Measurements from ENCODE around the gene CCNYL1.

CCNYL1 gene

DNA sequence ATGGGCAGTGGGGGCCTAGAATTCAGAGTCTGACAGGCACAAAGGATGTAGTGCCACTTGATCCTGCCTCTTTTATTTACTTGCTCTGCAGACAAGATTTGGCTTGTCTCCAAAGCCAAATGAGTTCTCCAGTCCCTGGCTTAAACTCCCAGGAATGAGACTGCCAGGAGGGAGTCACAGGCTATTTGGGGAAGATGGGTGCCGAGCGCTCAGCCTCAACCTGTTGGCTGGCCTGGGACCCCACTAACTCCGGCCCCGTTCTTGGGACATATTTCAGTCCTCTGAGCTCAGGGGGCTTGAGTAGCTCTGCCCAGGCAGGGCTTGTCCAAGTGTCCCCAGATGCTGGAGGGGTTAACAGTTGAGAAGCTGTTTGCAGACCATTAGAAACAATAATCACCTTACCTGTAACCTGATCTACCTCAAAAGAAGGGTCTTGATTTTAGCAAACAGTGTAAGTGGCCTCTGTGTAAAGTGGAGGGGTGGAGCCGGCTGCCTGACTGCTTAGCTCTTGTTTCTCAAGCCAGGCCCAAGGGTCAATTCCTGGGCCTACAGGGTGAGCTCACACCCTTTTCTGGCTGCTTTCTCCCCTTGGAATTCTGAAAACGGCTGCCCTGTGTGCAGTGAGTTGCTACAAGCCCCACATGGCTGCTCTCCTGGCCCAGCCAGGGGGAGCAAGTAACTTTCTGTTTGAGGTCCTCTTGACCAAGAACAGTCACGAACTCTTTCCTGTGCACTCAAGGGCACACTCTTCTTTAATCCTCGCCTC is 85.3 kb downstream of the CCNYL1 start:
- no peak for DNase-seq

DNA sequence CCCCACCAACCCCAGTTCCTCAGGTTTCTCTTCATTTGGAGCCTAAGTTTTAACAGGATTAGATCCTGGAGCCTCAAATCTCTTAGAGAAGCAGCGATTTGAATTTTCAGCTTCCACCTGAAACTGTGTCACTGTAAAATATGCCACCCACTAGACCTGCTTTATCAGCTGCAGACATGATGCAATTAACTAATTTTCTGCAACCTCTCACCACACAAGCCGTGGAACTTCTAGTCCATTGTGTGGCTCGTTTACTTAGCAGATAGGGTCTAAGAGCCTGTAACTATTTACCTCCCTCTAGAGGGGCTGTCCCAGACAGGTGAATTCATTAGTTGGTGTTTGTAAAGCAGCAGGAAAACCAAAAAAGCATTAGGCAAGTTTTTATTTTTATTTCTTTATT is 89.8 kb downstream of the CCNYL1 start:
- DNase-seq, result no peak

DNA sequence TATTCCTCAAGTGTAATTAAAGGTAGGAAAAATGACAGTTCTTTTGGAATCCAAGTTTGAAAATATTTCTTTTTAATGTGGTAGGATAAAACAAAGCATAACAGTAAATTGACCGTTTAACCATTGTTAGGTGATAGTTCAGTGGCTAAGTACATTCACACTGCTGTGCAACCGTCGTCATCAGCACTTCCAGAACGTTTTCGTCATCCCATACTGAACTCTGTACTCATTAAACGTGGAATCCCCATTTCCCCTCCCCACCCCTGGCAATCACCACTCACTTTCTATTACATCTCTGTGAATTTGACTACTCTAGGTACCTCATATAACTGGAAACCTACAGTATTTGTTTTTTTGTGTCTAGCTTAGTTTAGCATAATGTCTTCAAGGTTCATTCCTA is 91.2 kb downstream of the CCNYL1 start:
- DNase-seq, result no peak
